NCI-H2029 (cell line): Measurements from ENCODE around the gene BANF2.
A peak's percentile ranks its signal among the peaks of the same experiment; 100 is the strongest.
"Not testable (repeated sequence)": the region's sequence is repeated elsewhere in the genome, so short reads cannot be mapped to it uniquely, and the experiment has no call there.

ENCODE experiments used
- DNase-seq: peaks from one replicate; lab custom pipeline; 2025; lab: John Stamatoyannopoulos, UW

The BANF2 gene

GRCh38 chr20:17699931-17700351 is at the start of gene BANF2:
BANF2 (plus strand) TSS chr20:17699966; CDS start chr20:17725026, 25,060 bp downstream.
- no peak for DNase-seq

DNA sequence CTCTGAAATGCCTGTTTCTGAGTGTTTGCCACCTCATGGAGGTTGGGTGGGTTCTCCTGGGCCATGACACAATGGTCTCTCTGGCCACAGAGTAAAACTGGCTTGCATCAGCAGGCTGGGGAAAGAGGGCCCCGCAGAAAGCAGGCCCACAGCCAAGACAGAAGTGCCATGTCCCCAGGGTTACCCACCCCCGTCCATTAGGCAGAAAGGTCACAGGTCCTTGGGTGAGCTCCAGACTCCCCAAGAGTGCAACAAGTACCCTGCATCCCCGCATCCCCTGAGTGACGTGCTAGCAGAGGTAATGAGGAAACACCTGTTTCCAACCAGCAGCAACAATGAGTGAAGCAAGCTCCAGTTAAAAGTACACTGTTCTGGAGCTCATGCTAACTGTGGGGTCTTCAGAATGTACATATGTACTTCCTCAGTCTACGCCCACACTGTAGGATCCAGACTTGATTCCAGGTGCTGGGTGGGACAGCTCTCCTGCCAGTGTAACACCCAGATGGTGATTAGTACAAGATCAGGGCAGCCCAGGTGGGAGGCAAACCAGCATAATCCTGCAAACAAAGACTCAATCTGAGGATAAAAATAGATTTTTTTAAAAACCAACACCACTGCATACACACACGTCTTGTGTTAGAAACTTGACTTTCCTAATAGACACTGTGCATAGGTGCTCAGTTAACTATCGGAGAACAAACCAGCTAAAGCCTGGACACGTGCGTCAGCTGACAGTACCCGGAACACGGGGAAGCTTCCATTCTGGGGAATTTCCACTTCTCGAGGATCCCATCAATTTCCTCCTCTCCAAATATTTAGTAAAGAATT is 49.3 kb upstream of the BANF2 start:
- DNase-seq = no peak

- DNase-seq = no peak
These were observed 48.5 kb upstream of the BANF2 start for GRCh38 chr20:17651129-17651759.

GRCh38 chr20:17651760-17652388 is 47.9 kb upstream of the BANF2 start:
- peak; percentile 20 for DNase-seq

- DNase-seq = no peak
These were observed 47.4 kb upstream of the BANF2 start for GRCh38 chr20:17652411-17652810.

DNA sequence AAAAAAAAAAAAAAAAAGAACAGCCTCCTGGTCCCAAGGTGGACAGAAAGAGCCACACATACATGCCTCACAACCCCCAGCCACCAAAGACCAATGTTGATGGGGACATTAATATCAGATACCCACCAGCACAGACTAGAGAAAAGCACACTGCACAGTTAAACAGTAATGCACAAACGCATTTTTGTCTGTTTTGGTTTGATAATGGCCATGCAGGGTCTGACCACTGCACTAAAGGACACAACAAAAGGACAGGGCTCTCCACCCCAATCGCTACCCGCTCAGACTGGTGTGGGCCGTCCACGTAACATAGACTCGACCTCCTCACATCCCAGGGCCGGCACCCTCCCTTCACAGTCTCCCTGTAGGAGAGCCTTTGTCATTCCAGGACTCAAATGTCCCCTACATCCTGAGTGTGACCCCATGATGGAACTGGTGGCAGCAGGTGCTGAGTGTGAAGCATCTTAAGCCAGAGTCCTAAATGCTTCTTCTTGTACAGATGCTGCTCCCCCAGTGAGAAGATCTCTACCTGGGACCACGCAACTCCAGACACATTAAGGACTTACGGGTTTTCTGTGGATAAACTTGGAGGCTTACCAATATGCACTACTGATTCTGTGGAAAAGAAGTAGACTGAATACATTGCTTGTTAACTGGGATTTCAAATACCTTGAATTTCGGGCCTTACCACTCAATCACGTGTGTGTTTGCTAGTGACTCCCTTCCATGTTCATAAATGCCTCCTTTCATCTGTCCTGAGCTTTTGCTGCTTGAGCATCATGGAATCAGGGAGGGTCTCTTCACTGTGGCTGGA is 45.7 kb upstream of the BANF2 start:
- no peak for DNase-seq

- no peak for DNase-seq
These were observed 45.0 kb upstream of the BANF2 start for GRCh38 chr20:17654649-17655285.

DNA sequence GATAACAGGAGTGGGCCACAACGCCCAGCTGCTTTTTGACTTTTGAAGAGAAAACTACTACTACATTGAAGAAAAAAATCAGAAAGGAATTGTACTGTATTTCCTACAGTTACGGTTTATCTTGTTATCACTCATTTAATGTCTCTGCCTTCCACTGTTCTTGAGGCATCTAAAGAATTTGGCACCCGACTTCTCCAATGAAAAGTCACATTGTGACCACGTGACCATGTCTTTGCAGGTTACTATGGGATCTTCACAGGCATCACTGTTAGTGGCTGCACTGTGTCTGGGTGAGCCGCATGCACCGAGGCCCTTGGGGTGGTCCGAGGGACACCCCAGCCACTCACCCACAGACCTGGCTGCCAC is 44.5 kb upstream of the BANF2 start:
- DNase-seq = no peak

DNA sequence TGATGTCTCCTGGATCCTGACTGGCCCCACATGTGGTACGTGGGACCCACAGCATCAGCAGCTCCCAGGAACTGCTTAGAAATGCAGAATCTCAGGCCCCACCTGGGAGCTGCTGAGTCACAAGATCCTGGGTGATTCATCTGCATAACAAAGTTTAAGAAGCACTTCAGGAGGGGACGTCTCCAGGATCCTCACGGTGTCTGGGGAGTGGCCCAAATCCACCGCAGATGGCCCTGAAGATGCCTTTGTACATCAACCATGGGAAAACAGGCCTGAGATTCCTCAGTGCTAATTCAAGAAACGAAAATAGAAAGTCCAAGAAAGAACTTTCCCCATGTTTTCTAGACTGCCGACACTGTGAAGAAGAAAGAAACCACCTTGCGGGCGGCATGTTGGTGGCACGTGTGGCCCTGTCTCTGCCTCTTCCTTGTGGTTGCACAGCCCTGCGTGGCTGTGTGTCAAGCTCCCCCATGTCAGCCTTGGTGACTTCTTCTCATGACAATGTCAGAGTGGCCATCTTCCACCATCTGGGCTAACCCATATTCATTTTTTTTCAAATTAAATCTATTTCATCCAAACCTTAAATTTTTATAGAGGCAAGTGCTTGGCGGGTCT is 43.8 kb upstream of the BANF2 start:
- no peak for DNase-seq

DNA sequence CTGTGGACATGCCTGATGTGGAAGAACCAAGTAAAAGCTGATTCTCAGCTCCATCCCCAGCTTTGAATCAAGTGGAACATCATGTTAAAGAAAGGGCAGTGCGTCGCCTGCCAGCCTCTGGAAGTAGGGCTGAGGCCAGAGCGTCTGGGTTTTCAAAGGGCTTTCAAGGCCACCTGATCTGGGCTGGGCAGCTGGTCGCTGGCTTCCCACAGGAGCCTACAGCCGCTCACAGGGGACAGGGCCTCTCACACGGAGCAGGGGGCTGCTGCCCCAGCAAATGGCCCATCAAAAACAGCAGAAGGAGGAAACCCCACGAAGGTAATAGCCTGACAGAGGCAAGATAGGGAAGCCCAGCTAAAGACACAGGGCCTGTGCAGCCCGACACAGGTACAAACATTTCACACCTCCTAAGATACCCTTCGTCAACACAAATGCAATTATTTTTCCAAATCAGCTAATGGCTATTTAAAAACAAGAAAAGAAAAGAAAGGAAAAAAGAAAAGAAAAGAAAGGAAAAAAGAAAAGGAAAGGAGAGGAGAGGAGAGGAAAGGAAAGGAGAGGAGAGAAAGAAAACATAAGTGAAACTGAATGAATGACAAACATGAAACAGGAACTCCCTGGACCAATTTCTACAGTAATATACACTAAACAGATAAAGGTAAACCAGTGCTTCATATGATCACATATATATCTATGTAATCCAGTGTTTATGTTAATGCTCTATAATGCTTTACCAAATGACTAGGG is 42.5 kb upstream of the BANF2 start:
- no peak for DNase-seq

DNA sequence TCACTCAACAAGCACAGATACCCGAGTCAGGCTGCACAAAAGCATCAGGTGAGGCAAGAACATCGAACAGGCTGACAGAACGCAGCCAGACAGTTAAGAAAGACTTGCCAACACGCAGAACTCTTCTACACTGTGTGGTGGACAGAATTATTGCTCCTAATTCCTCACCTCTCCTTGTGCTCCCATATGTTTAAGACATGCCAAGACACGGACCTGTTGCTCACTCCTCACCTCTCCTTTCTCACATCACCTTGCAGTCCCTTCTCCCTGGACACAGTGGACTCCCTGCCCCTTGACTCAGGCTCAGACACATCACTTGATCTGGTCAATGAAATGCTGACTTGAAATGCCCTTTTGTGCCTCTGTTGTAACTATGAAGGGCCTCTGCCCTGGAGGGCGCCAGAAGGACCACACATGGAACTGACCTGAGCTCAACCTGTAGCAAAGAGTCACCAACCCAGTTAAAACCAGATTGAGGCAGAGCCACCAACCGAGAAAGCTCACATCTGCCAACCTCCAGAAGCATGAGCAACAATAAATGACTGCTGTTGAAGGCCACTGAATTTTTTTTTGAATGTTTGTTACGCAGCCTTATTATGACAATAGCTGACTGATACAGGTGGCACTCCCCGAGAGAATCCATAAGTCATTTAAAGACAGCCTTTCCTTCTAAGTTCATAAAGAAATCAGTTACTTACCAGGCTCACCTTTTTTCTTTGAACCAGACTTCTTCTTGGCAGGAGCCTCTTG is 41.7 kb upstream of the BANF2 start:
- DNase-seq = no peak

GRCh38 chr20:17658648-17658993 is 41.1 kb upstream of the BANF2 start:
- DNase-seq = no peak

GRCh38 chr20:17659344-17659743 is 40.4 kb upstream of the BANF2 start:
- DNase-seq = not testable (repeated sequence)

GRCh38 chr20:17659801-17660200 is 40.0 kb upstream of the BANF2 start:
- no peak for DNase-seq

DNA sequence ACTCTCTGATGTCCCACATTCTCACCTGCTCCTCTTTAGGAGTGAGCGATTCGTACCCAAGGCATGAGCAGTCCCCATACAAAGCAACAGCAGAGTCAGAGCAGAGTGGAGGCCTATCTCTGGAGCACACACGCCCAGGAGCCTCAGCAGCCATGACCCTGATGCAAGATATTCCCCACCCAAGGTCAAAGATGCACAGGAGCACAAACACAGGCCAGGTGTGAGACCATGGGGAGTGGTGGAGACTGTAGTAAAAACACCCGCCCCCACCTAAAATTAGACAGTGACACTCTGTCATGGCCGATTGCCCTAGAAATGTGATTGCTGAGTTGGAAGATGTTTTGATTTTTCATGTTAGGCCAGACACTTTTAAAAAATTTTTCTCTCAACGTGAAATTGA is 39.1 kb upstream of the BANF2 start:
- DNase-seq = no peak

DNA sequence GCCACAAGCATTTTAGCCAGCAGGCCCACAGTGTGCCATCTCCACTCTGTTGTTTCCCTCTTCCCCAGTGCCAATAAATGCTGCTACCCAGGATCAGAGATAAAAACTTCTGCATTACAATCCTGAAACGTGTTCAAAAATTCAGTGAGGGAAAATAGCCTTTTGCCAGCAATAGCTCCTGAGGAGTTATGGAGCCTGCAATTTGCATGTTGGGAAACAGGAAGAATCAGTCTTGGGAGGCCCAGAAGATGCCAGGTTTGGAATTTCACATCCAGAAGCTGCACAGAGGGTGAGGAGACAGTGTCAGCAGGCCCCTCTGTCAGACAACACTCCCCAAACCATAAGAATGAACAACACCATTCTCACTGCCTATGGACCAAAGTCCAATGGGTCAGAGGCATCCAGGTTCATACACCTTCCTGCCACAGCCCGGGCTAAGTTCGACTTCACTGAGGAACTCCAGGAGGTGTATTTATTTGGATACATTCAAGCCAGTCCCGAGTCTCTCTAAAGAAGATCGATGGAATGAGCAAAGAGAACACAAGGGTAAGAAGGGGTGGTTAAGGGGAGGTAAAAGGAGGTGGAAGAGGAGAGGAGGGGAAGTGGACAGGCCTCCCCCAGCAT is 38.5 kb upstream of the BANF2 start:
- no peak for DNase-seq

DNA sequence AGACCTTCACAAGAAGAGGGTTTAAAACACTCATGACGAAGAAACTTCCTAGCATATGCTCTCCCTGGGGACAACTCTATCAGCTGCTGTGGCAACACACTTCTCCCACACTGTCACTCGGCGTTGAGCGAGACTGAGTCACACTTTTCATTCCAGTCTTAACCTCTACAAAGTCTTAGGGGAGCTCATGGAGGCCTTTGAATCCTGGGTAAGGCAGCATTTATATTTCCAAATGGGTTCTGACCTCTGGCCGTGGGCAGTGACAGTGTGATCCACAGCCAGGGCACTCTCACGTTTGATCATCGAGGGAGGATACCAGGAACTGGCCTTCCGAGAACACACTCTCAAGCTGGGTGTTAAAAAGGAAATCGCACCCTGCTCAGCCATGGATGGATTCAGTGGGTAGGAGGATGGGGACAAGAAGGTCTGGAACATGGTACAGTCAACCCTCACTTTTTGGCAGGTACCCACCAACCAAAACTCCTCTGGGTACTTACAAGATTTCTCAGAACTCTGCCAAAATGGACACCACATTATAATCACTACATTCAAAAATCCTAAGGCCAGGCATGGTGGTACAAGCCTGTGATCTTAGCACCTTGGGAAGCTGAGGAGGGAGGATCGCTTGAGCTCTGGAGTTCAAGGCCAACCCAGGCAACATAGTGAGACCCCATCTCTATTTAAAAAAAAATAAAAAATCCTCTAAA is 37.3 kb upstream of the BANF2 start:
- no peak for DNase-seq

- no peak for DNase-seq
These were observed 36.7 kb upstream of the BANF2 start for GRCh38 chr20:17663040-17663399.

DNA sequence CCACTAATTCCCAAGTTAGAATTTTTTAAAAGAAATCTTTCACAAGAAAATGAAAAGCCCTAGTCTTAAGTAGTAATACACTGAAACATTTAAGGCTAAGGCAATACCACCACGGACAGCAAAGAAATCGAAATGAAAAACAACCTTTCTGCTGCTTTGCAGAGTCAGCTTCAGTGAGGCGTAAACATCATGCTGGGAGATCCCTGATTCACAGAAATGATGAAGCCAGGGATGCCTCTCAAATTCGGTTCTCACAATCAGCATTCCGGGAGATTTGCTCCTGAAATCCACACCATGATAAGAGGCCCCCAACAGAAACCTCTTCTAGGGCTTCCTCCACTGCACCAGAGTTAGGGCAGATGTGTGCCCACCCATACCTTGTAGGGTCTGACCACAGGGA is 36.3 kb upstream of the BANF2 start:
- DNase-seq = no peak
